Skeletal muscle cell (primary cell): ENCODE data around the gene ACTRT3.
"Not testable (repeated sequence)": the region's sequence is repeated elsewhere in the genome, so short reads cannot be mapped to it uniquely, and the experiment has no call there.

Experiments used
- DNase-seq: peaks from one replicate; pipeline ENCODE4 v3.0.0-alpha.2; 2010; ENCODE audit warnings: low read depth
- H3K4me3 ChIP-seq: 2 replicates; pipeline ENCODE4 v1.5.1; 2011; ENCODE audit warnings: low read depth, mild to moderate bottlenecking, control low read depth, low read length, moderate library complexity

ACTRT3 gene

DNA sequence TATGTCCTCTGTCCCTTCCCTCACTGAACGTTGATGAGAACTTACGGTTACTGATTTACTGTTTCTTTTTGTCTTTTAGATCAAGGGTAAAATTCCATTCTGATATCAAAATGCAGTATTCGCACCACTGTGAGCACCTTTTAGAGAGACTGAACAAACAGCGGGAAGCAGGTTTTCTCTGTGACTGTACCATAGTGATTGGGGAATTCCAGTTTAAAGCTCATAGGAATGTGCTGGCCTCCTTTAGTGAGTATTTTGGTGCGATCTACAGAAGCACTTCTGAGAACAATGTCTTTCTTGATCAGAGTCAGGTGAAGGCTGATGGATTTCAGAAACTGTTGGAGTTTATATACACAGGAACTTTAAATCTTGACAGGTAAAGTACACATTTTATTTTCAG is 4.8 kb upstream of the ACTRT3 start:
- H3K4me3 ChIP-seq, result peak overlapping the region; percentile 90
- no peak for DNase-seq

DNA sequence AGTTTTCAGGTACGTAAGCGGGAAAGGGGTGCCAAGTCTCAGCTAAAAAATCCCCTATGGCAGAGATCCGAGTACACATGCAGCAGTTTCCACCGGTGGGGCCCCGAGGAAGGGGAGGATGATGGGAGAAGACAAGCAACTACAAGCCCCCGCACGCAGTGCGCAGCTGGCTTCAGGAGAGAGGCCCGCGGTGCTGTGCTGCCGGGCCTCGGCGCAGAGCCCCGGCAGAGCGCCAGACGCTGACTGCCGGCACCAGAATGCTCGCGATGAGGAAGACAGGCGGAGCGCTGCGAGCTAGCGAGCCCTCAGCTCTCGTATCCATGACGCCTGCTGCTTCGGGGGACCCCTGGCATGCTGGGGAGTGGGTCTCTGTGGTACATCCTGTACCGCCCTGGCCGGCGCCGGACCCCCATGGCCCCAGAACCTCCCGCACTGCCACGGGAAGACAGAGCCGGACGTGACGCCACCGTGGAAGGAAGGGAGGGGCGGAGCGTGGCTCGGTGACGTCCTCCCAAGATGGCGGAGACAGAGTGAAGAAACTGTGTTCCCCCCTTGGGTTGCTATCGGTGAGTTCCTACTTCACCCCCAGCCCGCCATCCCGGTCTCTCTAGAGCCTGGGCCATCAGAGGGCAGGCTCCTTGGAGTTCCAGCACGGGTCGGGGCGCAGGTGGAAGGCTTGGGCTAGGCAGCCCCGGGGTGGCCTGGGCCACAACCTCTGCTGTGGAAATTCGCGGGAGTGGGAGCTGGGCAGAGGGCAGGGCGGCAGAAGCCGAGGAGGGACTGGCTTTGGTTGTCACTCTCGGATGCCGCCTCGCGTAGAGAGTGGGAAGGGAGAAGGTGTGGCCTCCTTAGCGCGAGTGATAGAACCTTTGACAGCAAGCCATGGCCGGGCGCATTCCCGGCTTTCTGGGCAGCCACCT is 3.8 kb upstream of the ACTRT3 start, which contains the start of gene MYNN:
MYNN (plus strand) TSS at position 500 of the 920 bp plus-strand sequence. CDS start 900 bp downstream, outside the sequence.
- DNase-seq, result peak; percentile 63

DNA sequence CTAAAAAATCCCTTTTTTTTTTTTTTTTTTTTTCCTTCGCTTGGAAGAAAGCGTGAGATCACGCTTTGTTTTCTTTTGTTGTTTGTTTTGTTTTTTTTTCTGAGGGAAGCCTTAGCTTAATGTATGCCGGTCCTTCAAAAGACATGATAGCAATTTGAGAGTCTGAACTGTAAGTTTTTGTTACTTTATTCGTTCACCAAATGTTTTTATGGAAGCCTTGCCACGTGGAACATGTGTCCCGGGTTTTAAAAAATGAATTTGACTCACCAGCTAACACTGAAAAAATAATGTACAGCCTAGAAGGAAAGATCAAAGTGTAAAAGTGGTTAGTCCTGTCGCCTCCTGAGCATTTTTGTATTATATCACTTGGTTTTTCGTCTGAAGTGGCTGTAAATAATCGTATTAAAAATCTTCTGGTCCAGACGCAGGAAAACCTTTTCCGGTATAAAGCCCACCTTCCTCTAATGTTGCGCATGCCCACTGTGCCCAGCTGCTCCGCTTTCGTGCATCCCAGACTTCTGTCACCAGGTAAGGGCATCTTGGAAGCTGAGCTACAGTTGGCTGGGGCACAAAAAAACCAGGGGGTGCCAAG is 3.0 kb upstream of the ACTRT3 start:
- peak overlapping the region; percentile 90 for H3K4me3 ChIP-seq
- no peak for DNase-seq

More for the DNA sequence above, 3.8 kb upstream of the ACTRT3 start, which contains the start of gene MYNN:
- H3K4me3 ChIP-seq, result peak within 1 kb of the TSS; percentile 90

DNA sequence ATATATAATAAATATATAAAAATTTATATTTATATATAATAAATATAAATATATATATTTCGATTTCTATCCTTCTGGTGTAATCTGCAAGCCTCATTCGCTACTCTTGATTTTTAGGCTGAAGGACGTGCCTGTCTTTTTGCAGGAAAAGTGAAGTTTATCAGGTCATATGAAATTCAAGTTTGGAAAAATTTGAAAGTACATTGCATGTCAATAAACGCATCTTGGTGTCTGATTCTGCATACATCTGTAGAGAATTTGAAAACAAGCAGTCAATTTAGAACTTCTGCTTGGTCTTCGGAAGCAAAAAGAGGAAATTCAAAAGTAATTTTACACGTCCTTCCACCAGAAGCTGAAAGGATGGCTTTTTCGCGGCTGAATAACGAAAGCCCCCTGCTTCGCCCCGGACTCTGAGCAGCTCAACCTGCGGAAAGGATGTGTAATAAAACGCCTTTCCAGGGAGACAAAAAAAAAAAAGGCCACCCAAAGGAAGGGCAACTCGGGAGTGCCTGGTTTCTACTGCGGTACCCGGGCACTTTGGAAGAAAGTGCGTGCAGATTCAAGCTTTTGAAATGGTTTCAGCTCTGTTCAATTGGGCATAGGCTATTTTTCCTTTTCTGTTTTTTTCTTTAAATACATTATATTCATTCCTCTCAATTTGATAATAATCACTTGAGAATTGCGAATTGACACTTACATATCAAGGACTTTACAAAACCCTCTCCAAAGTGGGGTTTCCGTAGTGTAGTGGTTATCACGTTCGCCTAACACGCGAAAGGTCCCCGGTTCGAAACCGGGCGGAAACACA is 2.3 kb upstream of the ACTRT3 start:
- H3K4me3 ChIP-seq, result peak overlapping the region; percentile 90
- no peak for DNase-seq

DNA sequence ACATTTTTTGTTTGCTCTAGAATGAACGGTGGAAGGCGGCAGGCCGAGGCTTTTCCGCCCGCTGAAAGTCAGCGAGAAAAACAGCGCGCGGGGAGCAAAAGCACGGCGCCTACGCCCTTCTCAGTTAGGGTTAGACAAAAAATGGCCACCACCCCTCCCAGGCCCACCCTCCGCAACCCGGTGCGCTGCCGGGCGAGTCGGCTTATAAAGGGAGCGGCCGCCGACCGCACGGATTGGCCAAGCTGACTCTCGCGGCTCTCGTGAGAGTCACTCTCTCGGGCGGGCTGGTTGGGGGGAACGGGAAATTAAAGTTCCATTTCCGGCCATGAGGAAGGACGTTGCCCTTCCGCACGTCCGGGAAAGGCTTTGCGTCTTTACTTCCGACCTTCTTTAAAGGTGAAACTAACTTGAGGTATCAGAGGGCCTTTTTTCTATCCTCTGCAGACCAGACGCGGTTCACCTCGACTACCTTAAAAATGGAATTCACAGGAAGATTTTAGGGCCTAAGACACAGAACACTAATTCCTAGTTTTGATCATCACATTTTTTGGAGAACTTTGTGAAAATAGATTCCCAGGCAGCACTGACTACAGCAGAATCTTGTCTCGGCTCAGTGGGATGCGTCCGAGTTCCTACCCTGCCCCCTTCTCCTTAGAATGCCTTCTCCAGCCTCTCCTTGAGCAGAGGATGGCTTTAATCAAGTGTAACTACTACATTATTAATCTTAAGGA is 4.3 kb downstream of the ACTRT3 start, which contains the start of gene TERC:
TERC (minus strand) TSS at position 179 of the 731 bp plus-strand sequence.
- DNase-seq, result peak; percentile 83
- peak within 1 kb of the TSS; percentile 73 for H3K4me3 ChIP-seq

DNA sequence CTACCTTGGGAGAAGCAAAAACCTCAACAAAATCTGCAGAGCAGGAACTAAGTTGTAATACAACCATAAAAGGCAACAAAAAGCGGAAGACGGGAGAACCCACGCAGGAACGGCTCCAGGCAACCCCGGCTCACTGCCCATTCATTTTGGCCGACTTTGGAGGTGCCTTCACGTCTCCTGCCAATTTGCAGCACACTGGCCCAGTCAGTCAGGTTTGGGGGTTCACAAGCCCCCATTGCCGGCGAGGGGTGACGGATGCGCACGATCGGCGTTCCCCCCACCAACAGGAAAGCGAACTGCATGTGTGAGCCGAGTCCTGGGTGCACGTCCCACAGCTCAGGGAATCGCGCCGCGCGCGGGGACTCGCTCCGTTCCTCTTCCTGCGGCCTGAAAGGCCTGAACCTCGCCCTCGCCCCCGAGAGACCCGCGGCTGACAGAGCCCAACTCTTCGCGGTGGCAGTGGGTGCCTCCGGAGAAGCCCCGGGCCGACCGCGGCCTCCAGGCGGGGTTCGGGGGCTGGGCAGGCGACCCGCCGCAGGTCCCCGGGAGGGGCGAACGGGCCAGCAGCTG is 5.0 kb downstream of the ACTRT3 start:
- DNase-seq, result no peak

DNA sequence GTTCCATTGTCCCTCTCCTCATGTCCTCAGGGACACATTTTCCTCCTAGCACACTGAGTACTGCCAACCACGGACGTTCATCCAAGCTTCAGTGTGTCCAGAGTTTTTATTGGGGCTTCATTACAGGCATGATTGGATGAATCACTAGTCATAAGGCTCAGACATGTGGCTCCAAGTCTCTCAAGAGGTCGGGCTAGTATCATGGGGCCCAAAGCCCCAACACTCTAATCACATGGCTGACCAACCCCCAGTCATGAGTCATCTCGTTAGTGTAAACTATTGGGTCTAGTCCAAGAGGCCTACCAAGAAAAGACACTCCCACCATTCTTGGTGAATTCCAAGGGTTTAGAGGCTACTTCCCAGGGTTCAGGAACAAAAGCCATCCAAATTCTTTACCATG is 8.9 kb downstream of the ACTRT3 start:
- no peak for DNase-seq
- H3K4me3 ChIP-seq, result no peak overlapping the region

More for the DNA sequence above, 5.0 kb downstream of the ACTRT3 start:
- peak overlapping the region; percentile 73 for H3K4me3 ChIP-seq

DNA sequence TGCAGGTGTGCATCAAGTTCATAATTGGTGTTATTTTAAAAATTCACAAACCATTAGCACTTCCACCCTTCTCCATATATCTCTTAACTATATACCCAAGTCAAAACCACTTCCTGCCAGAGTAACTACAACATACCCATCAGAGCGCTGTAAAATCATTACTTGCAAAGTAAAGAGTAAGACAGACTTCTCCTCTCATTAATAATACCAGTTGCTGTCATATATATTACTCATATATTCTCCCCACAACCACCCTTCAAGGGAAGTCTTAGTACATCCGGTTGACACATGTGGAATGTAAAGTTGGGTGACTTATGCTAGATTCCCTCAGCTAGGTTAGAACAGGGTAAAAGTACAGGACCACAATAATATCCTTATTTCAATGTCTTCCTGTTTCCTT is 10.1 kb downstream of the ACTRT3 start:
- no peak for DNase-seq
- H3K4me3 ChIP-seq, result no peak overlapping the region

DNA sequence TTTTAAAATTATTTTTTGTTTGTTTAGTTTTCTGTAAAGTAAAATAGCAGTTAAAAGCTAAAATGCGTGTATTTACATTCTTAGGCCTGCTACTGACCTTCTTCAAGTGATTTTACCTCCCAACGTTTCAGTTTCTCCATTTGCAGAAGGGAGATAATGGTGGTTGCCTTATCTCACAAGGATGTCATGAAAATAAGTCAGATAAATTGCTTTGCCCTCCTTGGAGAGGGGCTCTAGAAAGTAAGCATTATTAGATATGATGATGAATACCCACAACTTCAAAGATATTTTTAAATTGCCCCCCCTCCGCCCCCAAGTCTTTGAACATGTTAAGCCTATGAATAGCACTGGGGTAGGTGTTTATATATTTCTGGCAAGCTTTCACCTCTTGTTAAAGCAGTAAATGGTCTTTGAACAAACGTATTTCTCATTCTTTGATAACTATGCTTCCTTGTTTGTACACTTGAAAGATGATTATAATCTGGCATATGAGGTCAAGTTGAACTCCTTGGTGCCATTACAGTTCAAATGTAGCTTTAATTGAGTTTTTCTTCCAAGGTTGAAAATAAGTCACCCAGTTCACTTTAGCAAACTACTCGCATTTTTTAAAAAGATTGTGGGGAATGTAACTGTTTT is 10.9 kb downstream of the ACTRT3 start:
- H3K4me3 ChIP-seq, result no peak overlapping the region
- DNase-seq, result no peak

DNA sequence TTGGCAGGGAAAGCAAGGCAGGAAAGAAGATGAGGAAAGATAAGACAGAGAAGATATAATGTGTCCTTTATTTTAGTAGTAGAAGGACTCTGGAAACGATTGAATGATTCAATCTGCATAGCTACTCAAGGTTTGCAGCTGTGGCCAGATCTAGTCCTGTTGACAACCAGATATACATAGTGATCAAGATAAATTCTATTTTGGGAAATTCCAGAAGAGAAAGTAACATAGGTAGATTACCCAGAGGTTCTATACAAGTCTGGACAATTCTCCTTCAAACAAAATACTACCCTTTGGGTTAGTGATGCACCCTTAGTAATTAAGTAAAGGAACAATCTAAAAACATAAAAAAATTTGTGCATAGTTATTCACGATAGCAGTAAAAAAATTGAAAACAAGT is 13.9 kb downstream of the ACTRT3 start:
- no peak for DNase-seq
- H3K4me3 ChIP-seq, result no peak overlapping the region

DNA sequence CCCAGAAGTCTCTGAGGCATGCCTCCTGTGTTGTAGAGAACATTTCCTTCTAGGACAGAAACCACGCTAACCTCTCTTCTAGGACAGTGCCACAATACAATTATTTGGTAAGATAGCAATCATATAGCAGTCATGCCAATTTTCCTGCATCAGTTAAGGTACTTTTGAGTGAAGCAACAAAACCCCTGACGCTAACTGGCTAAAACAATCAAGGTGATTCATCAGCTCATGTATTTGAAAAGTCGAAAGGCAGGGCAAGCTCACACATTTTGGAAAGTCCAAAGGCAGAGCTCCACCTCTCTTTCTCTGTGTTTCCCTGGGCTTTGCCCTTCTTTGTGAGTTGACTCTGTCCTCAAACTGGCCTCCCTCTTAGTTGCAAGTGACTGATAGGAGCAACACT is 14.7 kb downstream of the ACTRT3 start:
- no peak for DNase-seq
- no peak overlapping the region for H3K4me3 ChIP-seq

DNA sequence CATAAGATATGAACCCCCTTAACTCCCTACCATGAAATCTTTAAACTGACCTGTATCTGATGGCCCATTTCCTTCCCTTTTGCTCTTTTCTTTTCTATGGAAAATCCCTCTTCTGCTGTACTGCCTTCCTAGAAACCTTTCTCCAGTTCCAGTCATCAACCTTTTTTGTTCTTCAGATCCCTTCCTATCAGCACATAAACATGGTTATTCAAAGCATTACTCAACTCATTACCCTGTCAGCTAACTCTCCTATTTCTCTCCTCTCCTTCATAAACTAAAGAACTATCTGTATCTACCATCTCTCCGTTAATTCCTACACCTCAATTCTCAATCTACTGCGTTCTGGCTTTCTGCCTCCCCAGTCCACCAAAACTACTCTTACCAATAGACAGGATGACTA is 17.5 kb downstream of the ACTRT3 start:
- no peak overlapping the region for H3K4me3 ChIP-seq
- no peak for DNase-seq

DNA sequence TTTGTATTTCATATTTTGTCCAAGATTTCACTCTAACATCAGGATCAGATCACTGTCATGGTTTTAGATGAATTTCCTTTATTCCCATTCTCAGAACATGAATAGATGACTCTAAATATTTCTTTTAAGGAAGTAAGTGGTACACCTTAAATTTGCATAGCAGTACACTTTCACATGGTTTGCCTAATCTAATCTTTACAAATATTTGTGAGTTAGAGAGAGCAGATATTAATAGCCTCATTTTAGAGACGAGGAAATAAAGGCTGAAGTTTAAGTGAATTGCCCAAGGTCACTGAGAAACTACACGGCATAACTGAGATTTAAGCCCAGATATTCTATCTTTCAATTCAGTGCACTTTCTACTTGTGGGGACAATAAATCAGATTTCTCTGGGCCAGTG is 18.7 kb downstream of the ACTRT3 start:
- no peak for DNase-seq
- no peak overlapping the region for H3K4me3 ChIP-seq

DNA sequence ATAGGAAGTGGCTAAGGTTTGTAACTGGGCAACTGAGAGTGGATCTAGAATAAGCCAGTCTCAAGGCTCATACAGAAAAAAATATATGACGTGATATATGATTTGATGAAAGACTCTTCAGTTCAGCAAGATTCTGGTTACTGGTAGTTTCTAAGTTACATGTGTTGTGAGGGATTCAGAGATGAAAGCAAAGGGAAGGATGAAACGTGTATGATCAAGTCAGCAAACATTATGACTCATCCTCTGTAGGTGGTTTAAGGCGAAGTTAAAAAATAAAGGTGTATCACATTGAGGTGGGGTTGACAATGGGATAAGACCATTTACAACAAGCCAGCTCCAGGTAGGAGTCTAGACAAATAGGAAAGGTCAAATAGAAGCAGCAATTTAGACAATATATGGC is 20.7 kb downstream of the ACTRT3 start:
- no peak overlapping the region for H3K4me3 ChIP-seq
- DNase-seq, result no peak

DNA sequence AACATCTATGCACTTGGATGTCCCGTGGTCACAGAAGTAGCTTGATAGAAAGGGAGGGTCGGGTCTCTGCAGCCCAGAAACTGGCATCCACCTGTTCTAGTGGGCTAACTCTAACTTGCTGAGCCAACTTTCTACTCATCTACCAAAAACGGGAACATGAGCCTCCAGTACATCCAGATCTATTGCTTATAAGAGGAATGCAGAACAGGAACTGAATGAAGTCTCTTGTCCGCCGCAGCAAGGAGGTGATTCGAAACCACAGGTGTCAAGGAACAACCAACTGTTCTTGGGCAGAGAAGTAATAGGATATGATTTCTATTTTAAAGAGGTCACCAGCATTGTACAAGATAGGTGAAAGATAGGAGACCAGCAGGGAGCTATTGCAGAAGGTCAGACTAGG is 22.4 kb downstream of the ACTRT3 start:
- H3K4me3 ChIP-seq, result no peak overlapping the region
- DNase-seq, result no peak

DNA sequence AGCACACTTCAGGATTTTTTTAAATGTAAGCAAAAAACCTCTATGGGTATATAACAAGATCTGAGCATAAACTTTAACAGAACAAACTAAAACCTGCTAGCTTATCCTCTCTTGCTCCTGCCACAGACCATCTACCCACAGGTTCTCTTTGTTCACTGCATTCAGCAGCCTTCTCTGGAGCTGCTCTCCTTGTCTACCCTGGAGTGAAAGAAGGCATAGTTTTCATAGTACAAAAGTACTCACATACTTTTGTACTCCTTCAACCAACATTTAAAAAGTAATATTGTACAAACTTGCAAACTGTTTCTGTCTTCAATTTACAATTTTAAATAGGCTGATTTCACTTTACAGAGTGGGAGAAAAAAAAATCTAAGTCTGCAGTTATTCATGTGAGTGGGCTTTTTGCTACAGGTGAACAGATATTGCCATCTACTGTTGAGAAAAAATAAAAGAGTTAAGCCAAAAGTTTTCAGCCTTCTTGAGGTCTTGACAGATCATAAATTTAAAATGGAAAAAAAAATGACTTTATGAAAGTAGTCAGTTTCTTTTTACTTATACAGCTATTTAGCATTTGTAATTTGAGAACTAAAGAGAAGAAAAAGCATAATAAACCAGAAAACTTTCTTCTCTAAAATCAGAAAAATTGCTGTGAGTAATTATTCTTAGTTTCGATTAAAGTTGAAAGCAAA is 24.9 kb downstream of the ACTRT3 start:
- no peak overlapping the region for H3K4me3 ChIP-seq
- DNase-seq, result no peak

DNA sequence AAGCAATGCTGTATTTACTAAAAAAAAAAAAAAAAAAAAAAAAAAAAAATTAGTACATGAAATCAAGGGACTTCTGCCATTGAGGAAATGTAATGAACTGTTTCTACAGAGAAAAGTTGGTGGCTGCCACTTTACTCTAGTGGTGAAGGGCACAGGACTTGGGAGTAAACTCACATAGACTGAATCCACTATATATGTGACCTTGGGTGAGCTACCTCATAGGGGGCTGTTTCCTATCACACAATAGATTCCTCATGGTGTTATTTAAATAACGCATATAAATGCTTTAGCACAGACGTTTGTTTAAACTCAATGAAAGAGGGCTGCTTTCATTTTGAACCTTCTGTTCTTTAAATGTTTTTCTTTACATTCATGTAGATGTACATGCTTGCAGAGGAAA is 30.3 kb downstream of the ACTRT3 start:
- no peak for DNase-seq
- H3K4me3 ChIP-seq, result no peak overlapping the region

DNA sequence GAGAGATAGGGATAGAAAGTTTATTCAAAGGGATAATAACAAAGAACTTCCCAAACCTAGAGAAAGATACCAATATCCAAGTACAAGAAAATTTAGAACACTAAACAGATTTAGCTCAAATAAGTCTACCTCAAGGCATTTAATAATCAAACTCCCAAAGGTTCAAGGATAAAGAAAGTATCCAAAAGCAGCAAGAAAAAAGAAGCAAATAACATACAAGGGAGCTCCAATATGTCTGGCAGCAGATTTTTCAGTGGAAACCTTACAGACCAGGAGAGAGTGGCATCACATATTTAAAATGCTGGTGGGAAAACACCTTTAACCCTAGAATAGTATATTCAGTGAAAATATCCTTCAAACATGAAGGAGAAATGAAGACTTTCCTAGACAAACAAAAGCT is 37.5 kb downstream of the ACTRT3 start:
- DNase-seq, H3K4me3 ChIP-seq: not testable (repeated sequence)
